ENCODE results near the gene FBN1.

Gene FBN1

GRCh38 chr15:48395521-48396011 is 249.9 kb downstream of the FBN1 start:
- Mint-ChIP-seq H3K4me3 (no peak overlapping the region), H3K36me3 (ENCODE audit: low read depth) (no peaks in the 10 kb centered on the region), H3K27ac (no peak overlapping the region), H3K4me1 (ENCODE audit: low read depth) (no peaks in the 10 kb centered on the region), H3K9me3 (no peaks in the 10 kb centered on the region), H3K27me3 (peaks cover 5% of the 10 kb centered on the region)
- no peak for DNase-seq

- Mint-ChIP-seq H3K9me3 (no peaks in the 10 kb centered on the region), H3K4me3 (no peak overlapping the region), H3K4me1 (ENCODE audit: low read depth) (no peaks in the 10 kb centered on the region), H3K27me3 (peaks cover 5% of the 10 kb centered on the region), H3K27ac (no peak overlapping the region), H3K36me3 (ENCODE audit: low read depth) (no peaks in the 10 kb centered on the region)
- no peak for DNase-seq
These were observed 250.5 kb downstream of the FBN1 start for GRCh38 chr15:48394970-48395369.

- Mint-ChIP-seq H3K4me3 (no peak overlapping the region), H3K4me1 (ENCODE audit: low read depth) (no peaks in the 10 kb centered on the region), H3K27me3 (peaks cover 5% of the 10 kb centered on the region), H3K36me3 (ENCODE audit: low read depth) (no peaks in the 10 kb centered on the region), H3K9me3 (no peaks in the 10 kb centered on the region), H3K27ac (no peak overlapping the region)
- no peak for DNase-seq
These were observed 251.6 kb downstream of the FBN1 start for GRCh38 chr15:48393645-48394506.

- DNase-seq, result no peak
- Mint-ChIP-seq H3K4me3 (no peak overlapping the region), H3K27ac (no peak overlapping the region), H3K27me3 (no peaks in the 10 kb centered on the region), H3K9me3 (no peaks in the 10 kb centered on the region), H3K36me3 (ENCODE audit: low read depth) (no peaks in the 10 kb centered on the region), H3K4me1 (ENCODE audit: low read depth) (no peaks in the 10 kb centered on the region)
These were observed 253.2 kb downstream of the FBN1 start for GRCh38 chr15:48392356-48392755.

- no peaks in the 10 kb centered on the region for H3K9me3 Mint-ChIP-seq
- no peaks in the 10 kb centered on the region for H3K36me3 Mint-ChIP-seq (ENCODE audit: low read depth)
- no peak overlapping the region for H3K4me3 Mint-ChIP-seq
These were observed 253.6 kb downstream of the FBN1 start for GRCh38 chr15:48391950-48392349.

GRCh38 chr15:48389691-48390143 is 255.8 kb downstream of the FBN1 start:
- no peaks in the 10 kb centered on the region for H3K9me3 Mint-ChIP-seq
- no peak for DNase-seq
- no peaks in the 10 kb centered on the region for H3K4me1 Mint-ChIP-seq (ENCODE audit: low read depth)
- no peak overlapping the region for H3K4me3 Mint-ChIP-seq
- no peak overlapping the region for H3K27ac Mint-ChIP-seq
- H3K36me3 Mint-ChIP-seq (ENCODE audit: low read depth), result no peaks in the 10 kb centered on the region
- H3K27me3 Mint-ChIP-seq, result peaks cover 8% of the 10 kb centered on the region

More at GRCh38 chr15:48391950-48392349, 253.6 kb downstream of the FBN1 start:
- no peaks in the 10 kb centered on the region for H3K27me3 Mint-ChIP-seq
- no peak for DNase-seq
- no peaks in the 10 kb centered on the region for H3K4me1 Mint-ChIP-seq (ENCODE audit: low read depth)
- H3K27ac Mint-ChIP-seq, result no peak overlapping the region

GRCh38 chr15:48388910-48389309 is 256.6 kb downstream of the FBN1 start:
- peaks cover 10% of the 10 kb centered on the region for H3K27me3 Mint-ChIP-seq
- H3K4me1 Mint-ChIP-seq (ENCODE audit: low read depth), result no peaks in the 10 kb centered on the region
- DNase-seq, result no peak
- no peaks in the 10 kb centered on the region for H3K9me3 Mint-ChIP-seq
- no peak overlapping the region for H3K27ac Mint-ChIP-seq
- H3K36me3 Mint-ChIP-seq (ENCODE audit: low read depth), result no peaks in the 10 kb centered on the region
- H3K4me3 Mint-ChIP-seq, result no peak overlapping the region

GRCh38 chr15:48388016-48388851 is 257.3 kb downstream of the FBN1 start:
- no peak for DNase-seq
- no peak overlapping the region for H3K27ac Mint-ChIP-seq
- no peak overlapping the region for H3K4me3 Mint-ChIP-seq
- no peaks in the 10 kb centered on the region for H3K36me3 Mint-ChIP-seq (ENCODE audit: low read depth)
- no peaks in the 10 kb centered on the region for H3K9me3 Mint-ChIP-seq
- H3K27me3 Mint-ChIP-seq, result peaks cover 10% of the 10 kb centered on the region
- H3K4me1 Mint-ChIP-seq (ENCODE audit: low read depth), result no peaks in the 10 kb centered on the region

GRCh38 chr15:48385031-48385830 is 260.3 kb downstream of the FBN1 start:
- Mint-ChIP-seq H3K27ac (no peak overlapping the region), H3K36me3 (ENCODE audit: low read depth) (no peaks in the 10 kb centered on the region), H3K4me1 (ENCODE audit: low read depth) (no peaks in the 10 kb centered on the region), H3K27me3 (peaks cover 13% of the 10 kb centered on the region), H3K9me3 (no peaks in the 10 kb centered on the region), H3K4me3 (no peak overlapping the region)
- no peak for DNase-seq

GRCh38 chr15:48384616-48385015 is 260.9 kb downstream of the FBN1 start:
- DNase-seq, result no peak
- H3K4me3 Mint-ChIP-seq, result no peak overlapping the region

GRCh38 chr15:48383031-48383430 is 262.5 kb downstream of the FBN1 start:
- Mint-ChIP-seq H3K4me1 (ENCODE audit: low read depth) (no peaks in the 10 kb centered on the region), H3K27ac (no peak overlapping the region), H3K4me3 (no peak overlapping the region), H3K36me3 (ENCODE audit: low read depth) (no peaks in the 10 kb centered on the region), H3K27me3 (peaks cover 13% of the 10 kb centered on the region), H3K9me3 (no peaks in the 10 kb centered on the region)
- no peak for DNase-seq

More at GRCh38 chr15:48384616-48385015, 260.9 kb downstream of the FBN1 start:
- H3K27ac Mint-ChIP-seq, result no peak overlapping the region
- H3K36me3 Mint-ChIP-seq (ENCODE audit: low read depth), result no peaks in the 10 kb centered on the region
- H3K4me1 Mint-ChIP-seq (ENCODE audit: low read depth), result no peaks in the 10 kb centered on the region
- no peaks in the 10 kb centered on the region for H3K9me3 Mint-ChIP-seq
- peaks cover 13% of the 10 kb centered on the region for H3K27me3 Mint-ChIP-seq

- peaks cover 19% of the 10 kb centered on the region for H3K27me3 Mint-ChIP-seq
- H3K36me3 Mint-ChIP-seq (ENCODE audit: low read depth), result no peaks in the 10 kb centered on the region
- no peak overlapping the region for H3K4me3 Mint-ChIP-seq
- no peak for DNase-seq
- H3K27ac Mint-ChIP-seq, result no peak overlapping the region
- no peaks in the 10 kb centered on the region for H3K4me1 Mint-ChIP-seq (ENCODE audit: low read depth)
- H3K9me3 Mint-ChIP-seq, result no peaks in the 10 kb centered on the region
These were observed 263.6 kb downstream of the FBN1 start for GRCh38 chr15:48381861-48382260.

GRCh38 chr15:48380198-48380597 is 265.3 kb downstream of the FBN1 start:
- no peaks in the 10 kb centered on the region for H3K36me3 Mint-ChIP-seq (ENCODE audit: low read depth)
- DNase-seq, result no peak
- no peaks in the 10 kb centered on the region for H3K4me1 Mint-ChIP-seq (ENCODE audit: low read depth)

GRCh38 chr15:48375767-48376166 is 269.7 kb downstream of the FBN1 start:
- no peak for DNase-seq
- Mint-ChIP-seq H3K36me3 (ENCODE audit: low read depth) (no peaks in the 10 kb centered on the region), H3K4me3 (no peak overlapping the region), H3K9me3 (no peaks in the 10 kb centered on the region), H3K27ac (no peak overlapping the region), H3K4me1 (ENCODE audit: low read depth) (no peaks in the 10 kb centered on the region), H3K27me3 (peaks cover 38% of the 10 kb centered on the region)

More at GRCh38 chr15:48380198-48380597, 265.3 kb downstream of the FBN1 start:
- Mint-ChIP-seq H3K27ac (no peak overlapping the region), H3K4me3 (no peak overlapping the region), H3K9me3 (no peaks in the 10 kb centered on the region), H3K27me3 (peaks cover 24% of the 10 kb centered on the region)
